ENCODE measurements around the gene NOSIP.

NOSIP gene

GRCh38 chr19:49594993-49595818 lies 14.8 kb upstream of the NOSIP start:
- no peak for DNase-seq

- no peak for DNase-seq
Measured at GRCh38 chr19:49594157-49594992, 14.0 kb upstream of the NOSIP start.

- DNase-seq: peak; percentile 59 to 62
Measured at GRCh38 chr19:49593233-49594113, 13.1 kb upstream of the NOSIP start.

GRCh38 chr19:49592486-49593232 lies 12.3 kb upstream of the NOSIP start:
- DNase-seq: no peak

- peak in 1 of 2 donors; percentile 39 for DNase-seq
Measured at GRCh38 chr19:49591731-49592485, 11.6 kb upstream of the NOSIP start.

GRCh38 chr19:49590971-49591730 lies 10.8 kb upstream of the NOSIP start, which contains the start of gene PRR12:
PRR12 (plus strand) TSS chr19:49591182; CDS start chr19:49591655, 473 bp downstream.
- peak; percentile 50 to 62 for DNase-seq

- peak; percentile 78 to 95 for DNase-seq
Measured at GRCh38 chr19:49590071-49590970, 10.0 kb upstream of the NOSIP start.

- DNase-seq: no peak
Measured at GRCh38 chr19:49589502-49589905, 9.1 kb upstream of the NOSIP start.

GRCh38 chr19:49588365-49589122 lies 8.2 kb upstream of the NOSIP start:
- no peak for DNase-seq

- no peak for DNase-seq
Measured at GRCh38 chr19:49587227-49587626, 6.9 kb upstream of the NOSIP start.

GRCh38 chr19:49585023-49585422 lies 4.7 kb upstream of the NOSIP start:
- DNase-seq: no peak

GRCh38 chr19:49583239-49583638 lies 2.9 kb upstream of the NOSIP start:
- no peak for DNase-seq

- no peak for DNase-seq
Measured at GRCh38 chr19:49581007-49581508, 702 bp upstream of the NOSIP start, which contains the start of gene PRRG2. PRRG2 (plus strand) TSS chr19:49581316; CDS start chr19:49583220, 1,904 bp downstream.

- DNase-seq: no peak
Measured at GRCh38 chr19:49579947-49580263, 451 bp downstream of the NOSIP start.

GRCh38 chr19:49579193-49579592 lies 1.2 kb downstream of the NOSIP start:
- no peak for DNase-seq

- no peak for DNase-seq
Measured at GRCh38 chr19:49574206-49574755, 6.1 kb downstream of the NOSIP start.

- DNase-seq: no peak
Measured at GRCh38 chr19:49573425-49573824, 6.9 kb downstream of the NOSIP start.

GRCh38 chr19:49573009-49573408 lies 7.3 kb downstream of the NOSIP start:
- DNase-seq: no peak
